GM19463 (cell line): ENCODE results near the gene MRM2.
A peak's percentile ranks its signal among the peaks of the same experiment; 100 is the strongest.

ENCODE experiments used
- ATAC-seq: cut with Tn5 transposase; IDR thresholded peaks from one replicate; pipeline ENCODE4 v1.9.1; 2021; ENCODE audit warnings: mild to moderate bottlenecking, moderate library complexity; ENCODE audit not compliant: unreplicated experiment

The MRM2 gene

GRCh38 chr7:2209146-2209960, 32.7 kb downstream of the MRM2 start:
- ATAC-seq = peak; percentile 51

- ATAC-seq = no peak
These were observed 33.3 kb downstream of the MRM2 start for GRCh38 chr7:2208712-2209111.

- ATAC-seq = no peak
These were observed 36.8 kb downstream of the MRM2 start for GRCh38 chr7:2205036-2205780.

GRCh38 chr7:2204446-2204845, 37.6 kb downstream of the MRM2 start:
- ATAC-seq = no peak

- no peak for ATAC-seq
These were observed 38.2 kb downstream of the MRM2 start for GRCh38 chr7:2203766-2204300.

GRCh38 chr7:2202901-2203765, 38.9 kb downstream of the MRM2 start:
- no peak for ATAC-seq

GRCh38 chr7:2202361-2202761, 39.6 kb downstream of the MRM2 start:
- ATAC-seq = no peak

GRCh38 chr7:2201686-2202360, 40.2 kb downstream of the MRM2 start:
- no peak for ATAC-seq

- ATAC-seq = no peak
These were observed 40.9 kb downstream of the MRM2 start for GRCh38 chr7:2201128-2201527.

- no peak for ATAC-seq
These were observed 41.4 kb downstream of the MRM2 start for GRCh38 chr7:2200584-2200980.

GRCh38 chr7:2199956-2200583, 41.9 kb downstream of the MRM2 start:
- ATAC-seq = no peak

- no peak for ATAC-seq
These were observed 42.5 kb downstream of the MRM2 start for GRCh38 chr7:2199528-2199927.

GRCh38 chr7:2198760-2199159, 43.2 kb downstream of the MRM2 start:
- no peak for ATAC-seq

GRCh38 chr7:2198206-2198605, 43.8 kb downstream of the MRM2 start:
- ATAC-seq = no peak

GRCh38 chr7:2197436-2198155, 44.4 kb downstream of the MRM2 start:
- no peak for ATAC-seq

GRCh38 chr7:2196381-2197378, 45.3 kb downstream of the MRM2 start:
- ATAC-seq = no peak

- no peak for ATAC-seq
These were observed 46.4 kb downstream of the MRM2 start for GRCh38 chr7:2195400-2196246.
